Measurements from ENCODE around the gene TMPRSS12.

GRCh38 chr12:50842637-50843493, at the start of gene TMPRSS12:
- TF ChIP-seq CTCF (IDR thresholded peaks at IDR 0.05), result no peak
- TF ChIP-seq EZH2 (IDR thresholded peaks at IDR 0.05), result no peak
- no peak for TF ChIP-seq EZH2phosphoT487 (IDR thresholded peaks at IDR 0.05)

All from neural progenitor cell (in vitro differentiated cells).